Caco-2 (cell line): ENCODE measurements around the gene RAB23. TPM values are rescaled to one million over a fixed set of nuclear protein-coding genes. Genes with fewer than 3 reads are reported as not detected.

Experiments used
- BruUV-seq: library from RNA; stranded (reverse); fragments of 400-500 nt; replicated peaks from 2 replicates; lab custom pipeline; 2021; lab: Mats Ljungman, UMichigan
- CTCF ChIA-PET: fragments of 300-600 bp; sonication (Branson Sonifier 250); formaldehyde crosslinking; loops from one replicate; lab custom pipeline; 2022; ENCODE audit warnings: antibody characterized with exemption; lab: Charles Lee
- POLR2A ChIA-PET: fragments of 300-600 bp; sonication (Branson Sonifier 250); formaldehyde crosslinking; loops from one replicate; lab custom pipeline; 2022; ENCODE audit warnings: antibody characterized with exemption; lab: Charles Lee
- DNase-seq, 2 experiments: peaks; one replicate each; pipeline versions ENCODE4 v3.0.0 to v3.0.0-alpha.2; 2020 to 2022
- H3K27me3 ChIP-seq: replicated peaks from 2 replicates; pipeline ENCODE4 v1.6.0; 2011; ENCODE audit warnings: low read length; ENCODE audit not compliant: control insufficient read depth, insufficient read depth
- H3K36me3 ChIP-seq: 2 replicates; pipeline ENCODE4 v1.5.1; 2011; ENCODE audit warnings: low read length; ENCODE audit not compliant: control insufficient read depth, insufficient read depth
- H3K4me1 ChIP-seq: fragments of 250-450 bp; sonication (Bioruptor Pico); 2 replicates; pipeline ENCODE4 v1.5.1; 2020; ENCODE audit warnings: mild to moderate bottlenecking
- H3K4me3 ChIP-seq: 2 replicates; pipeline ENCODE4 v1.5.1; 2011; ENCODE audit warnings: low read depth, mild to moderate bottlenecking, control low read depth, low read length
- H3K9me3 ChIP-seq: fragments of 250-450 bp; sonication (Bioruptor Pico); 2 replicates; pipeline ENCODE4 v1.5.1; 2020; ENCODE audit warnings: mild to moderate bottlenecking, moderate library complexity
- H3K27ac Mint-ChIP-seq: one replicate; pipeline ENCODE4 v1.8.0; 2022; ENCODE audit warnings: mixed read lengths; ENCODE audit not compliant: unreplicated experiment
- H3K27me3 Mint-ChIP-seq: one replicate; pipeline ENCODE4 v1.8.0; 2022; ENCODE audit warnings: mixed read lengths; ENCODE audit not compliant: insufficient read depth, unreplicated experiment
- H3K36me3 Mint-ChIP-seq: one replicate; pipeline ENCODE4 v1.8.0; 2022; ENCODE audit warnings: mild to moderate bottlenecking, mixed read lengths; ENCODE audit not compliant: insufficient read depth, unreplicated experiment
- H3K4me1 Mint-ChIP-seq: one replicate; pipeline ENCODE4 v1.8.0; 2022; ENCODE audit warnings: low read depth, mixed read lengths; ENCODE audit not compliant: unreplicated experiment
- H3K4me3 Mint-ChIP-seq: one replicate; pipeline ENCODE4 v1.8.0; 2022; ENCODE audit warnings: mild to moderate bottlenecking, moderate library complexity, mixed read lengths; ENCODE audit not compliant: unreplicated experiment
- H3K9me3 Mint-ChIP-seq: one replicate; pipeline ENCODE4 v1.8.0; 2022; ENCODE audit warnings: mixed read lengths; ENCODE audit not compliant: unreplicated experiment
- CTCF ChIP-seq, 2 experiments: fragments of 200-600 bp in 1 of 2; IDR thresholded peaks; 1 replicate in 1 of 2; 2 replicates in 1 of 2; pipeline versions ENCODE4 v1.5.1 to v1.8.0; 2011 to 2022; ENCODE audit warnings: antibody characterized with exemption in 1 of 2, control low read depth in 1 of 2, inconsistent platforms in 1 of 2, low read depth in 1 of 2, low read length in 1 of 2, mild to moderate bottlenecking in 1 of 2, moderate library complexity in 1 of 2; ENCODE audit not compliant: insufficient read depth in 1 of 2, severe bottlenecking in 1 of 2, unreplicated experiment in 1 of 2
- intact Hi-C: fragments of 100-400 bp; cut with micrococcal nuclease; formaldehyde crosslinking; loops from one replicate; pipeline ENCODE4 v1.10.0; 2022; ENCODE audit not compliant: unreplicated experiment
- total RNA-seq: library from RNA; stranded (reverse); gene quantifications from 2 replicates; pipeline ENCODE4 v1.2.3, GENCODE V29; 2022

RAB23 gene
- total RNA-seq, 1 experiment from 2014 or later, result 13.7 TPM

- Mint-ChIP-seq H3K9me3 (no peaks in the 10 kb centered on the region), H3K36me3 (peaks cover 51% of the 10 kb centered on the region), H3K4me3 (no peak overlapping the region), H3K27ac (no peak overlapping the region), H3K27me3 (no peaks in the 10 kb centered on the region), H3K4me1 (peaks cover 10% of the 10 kb centered on the region)
- Histone ChIP-seq H3K9me3 (no peaks in the 10 kb centered on the region), H3K4me1 (no peaks in the 10 kb centered on the region; the same call in 1 of the 2 replicates), H3K4me3 (no peak overlapping the region), H3K27me3 (no peaks in the 10 kb centered on the region), H3K36me3 (no peaks in the 10 kb centered on the region)
- ChIA-PET CTCF (no interaction called here), POLR2A (no interaction called here)
- intact Hi-C loops, result no loop called here
- no peak for TF ChIP-seq CTCF (IDR thresholded peaks at IDR 0.05; ENCODE audit: insufficient read depth in 1 of 2, low read depth in 1 of 2, low read length in 1 of 2, severe bottlenecking in 1 of 2, unreplicated experiment in 1 of 2)
- DNase-seq, result no peak
- no TSS peak for BruUV-seq
Measured at GRCh38 chr6:57180596-57180995, 41.5 kb downstream of the RAB23 start.

DNA sequence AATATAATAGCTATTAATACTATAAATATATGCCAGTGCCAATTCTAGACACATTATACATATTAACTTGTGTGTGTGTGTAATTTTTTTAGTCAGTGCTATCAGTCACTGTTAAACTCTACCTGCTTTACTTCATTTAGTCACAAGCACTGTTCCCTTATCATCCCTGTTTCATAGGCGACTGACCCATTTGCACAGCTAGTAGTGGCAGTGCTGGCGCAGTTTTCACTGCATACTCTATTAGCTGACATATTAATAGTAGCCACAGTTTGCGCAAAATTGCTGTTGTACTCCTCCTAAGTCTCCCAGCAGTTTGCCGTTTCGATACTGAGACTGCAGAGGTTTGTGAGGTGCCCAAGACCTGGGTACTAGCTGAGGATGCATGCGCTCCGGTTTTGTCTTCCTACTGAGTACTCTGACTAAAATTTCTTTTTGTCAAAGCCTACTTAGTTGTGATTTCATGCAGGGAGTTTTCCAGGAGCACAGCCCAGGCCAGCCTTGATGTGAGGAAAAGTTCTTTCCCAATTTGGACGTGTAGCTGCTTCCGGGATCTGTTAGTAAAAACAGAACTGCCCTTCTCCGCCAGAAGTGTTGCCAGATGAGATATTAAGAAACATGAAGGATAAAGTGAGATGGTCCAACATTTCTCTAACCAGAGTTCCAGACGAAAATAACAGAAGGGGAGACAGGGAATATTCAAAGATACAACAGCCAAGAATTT is 44.4 kb downstream of the RAB23 start:
- H3K27me3 Mint-ChIP-seq, result no peaks in the 10 kb centered on the region
- no TSS peak for BruUV-seq
- no peak overlapping the region for H3K27ac Mint-ChIP-seq
- POLR2A ChIA-PET, result no interaction called here
- no peaks in the 10 kb centered on the region for H3K9me3 ChIP-seq
- no peaks in the 10 kb centered on the region for H3K27me3 ChIP-seq
- peaks cover 40% of the 10 kb centered on the region for H3K36me3 Mint-ChIP-seq
- no peak for DNase-seq
- H3K9me3 Mint-ChIP-seq, result no peaks in the 10 kb centered on the region
- CTCF ChIA-PET, result no interaction called here
- H3K4me1 Mint-ChIP-seq, result peaks cover 18% of the 10 kb centered on the region
- no peak overlapping the region for H3K4me3 ChIP-seq
- intact Hi-C loops, result loop anchor here (10.0 kb wide), 2 partner anchors 63 to 223 kb away; partner anchors contain the start of gene BEND6
- H3K36me3 ChIP-seq, result no peaks in the 10 kb centered on the region
- no peak for TF ChIP-seq CTCF (IDR thresholded peaks at IDR 0.05; ENCODE audit: insufficient read depth in 1 of 2, low read depth in 1 of 2, low read length in 1 of 2, severe bottlenecking in 1 of 2, unreplicated experiment in 1 of 2)
- peaks cover 6% of the 10 kb centered on the region; the same call in 1 of the 2 replicates for H3K4me1 ChIP-seq
- no peak overlapping the region for H3K4me3 Mint-ChIP-seq

DNA sequence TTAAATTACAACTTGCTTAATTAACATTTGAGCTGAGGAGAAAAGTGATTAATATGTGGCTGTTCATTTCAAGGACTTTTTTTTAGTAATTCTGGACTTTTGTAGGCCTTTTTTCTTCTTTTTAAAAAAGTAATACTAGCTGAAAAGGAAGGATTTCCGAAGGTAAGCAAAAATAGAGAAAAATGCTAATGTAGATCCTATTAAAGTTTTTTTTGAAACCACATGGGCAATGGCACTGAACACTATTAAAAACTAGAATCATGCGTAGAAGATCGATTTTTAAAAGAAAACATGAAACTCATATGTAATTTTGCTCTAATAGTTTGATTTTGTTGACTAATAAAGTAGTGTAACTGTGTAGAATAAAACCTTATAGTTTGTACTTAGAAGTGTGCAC is 47.6 kb downstream of the RAB23 start:
- BruUV-seq, result no TSS peak
- Histone ChIP-seq H3K36me3 (no peaks in the 10 kb centered on the region), H3K9me3 (no peaks in the 10 kb centered on the region), H3K27me3 (no peaks in the 10 kb centered on the region), H3K4me1 (peaks cover 6% of the 10 kb centered on the region; the same call in 1 of the 2 replicates), H3K4me3 (peak overlapping the region; percentile 57)
- POLR2A ChIA-PET, result no interaction called here
- Mint-ChIP-seq H3K4me3 (peak overlapping the region; percentile 95), H3K27me3 (no peaks in the 10 kb centered on the region), H3K36me3 (peaks cover 32% of the 10 kb centered on the region), H3K9me3 (no peaks in the 10 kb centered on the region), H3K27ac (peak overlapping the region; percentile 93), H3K4me1 (peaks cover 30% of the 10 kb centered on the region)
- DNase-seq, result no peak
- intact Hi-C loops, result loop anchor here (5.0 to 10.0 kb wide), 4 partner anchors 60 to 272 kb away; partner anchors contain the start of genes BEND6 and PRIM2
- no peak for TF ChIP-seq CTCF (IDR thresholded peaks at IDR 0.05; ENCODE audit: insufficient read depth in 1 of 2, low read depth in 1 of 2, low read length in 1 of 2, severe bottlenecking in 1 of 2, unreplicated experiment in 1 of 2)
- CTCF ChIA-PET, result no interaction called here
